IPS DF 6.9 (cell line): ENCODE data around the gene SPAAR.

ENCODE experiments used
- DNase-seq: peaks from one replicate; pipeline ENCODE4 v3.0.0-alpha.2; 2013; ENCODE audit warnings: low read depth, low spot score
- H3K27ac ChIP-seq: one replicate; pipeline ENCODE4 v1.5.1; 2013; ENCODE audit warnings: low read length, control low read depth
- H3K27me3 ChIP-seq: 2 replicates; pipeline ENCODE4 v1.6.1; 2013; ENCODE audit warnings: mild to moderate bottlenecking, low read length; ENCODE audit not compliant: control insufficient read depth, insufficient read depth
- H3K36me3 ChIP-seq: 2 replicates; pipeline ENCODE4 v1.6.1; 2013; ENCODE audit warnings: low read length; ENCODE audit not compliant: control insufficient read depth, insufficient read depth
- H3K4me1 ChIP-seq: 2 replicates; pipeline ENCODE4 v1.6.1; 2013; ENCODE audit warnings: low read length; ENCODE audit not compliant: control insufficient read depth, insufficient read depth
- H3K4me3 ChIP-seq: 2 replicates; pipeline ENCODE4 v1.5.1; 2013; ENCODE audit warnings: mild to moderate bottlenecking, low read length
- H3K9me3 ChIP-seq: 2 replicates; pipeline ENCODE4 v1.6.1; 2013; ENCODE audit warnings: low read length, inconsistent platforms; ENCODE audit not compliant: control insufficient read depth, insufficient read depth
- WGBS: extraction: QIAGEN DNeasy Blood & Tissue Kit; methylation state at CpG from one replicate; pipeline ENCODE4 v1.1.7; 2013; ENCODE audit warnings: mixed read lengths, missing lambda C conversion rate; ENCODE audit not compliant: insufficient read length, insufficient coverage; 5-methylcytosine and 5-hydroxymethylcytosine counted together

SPAAR gene

DNA sequence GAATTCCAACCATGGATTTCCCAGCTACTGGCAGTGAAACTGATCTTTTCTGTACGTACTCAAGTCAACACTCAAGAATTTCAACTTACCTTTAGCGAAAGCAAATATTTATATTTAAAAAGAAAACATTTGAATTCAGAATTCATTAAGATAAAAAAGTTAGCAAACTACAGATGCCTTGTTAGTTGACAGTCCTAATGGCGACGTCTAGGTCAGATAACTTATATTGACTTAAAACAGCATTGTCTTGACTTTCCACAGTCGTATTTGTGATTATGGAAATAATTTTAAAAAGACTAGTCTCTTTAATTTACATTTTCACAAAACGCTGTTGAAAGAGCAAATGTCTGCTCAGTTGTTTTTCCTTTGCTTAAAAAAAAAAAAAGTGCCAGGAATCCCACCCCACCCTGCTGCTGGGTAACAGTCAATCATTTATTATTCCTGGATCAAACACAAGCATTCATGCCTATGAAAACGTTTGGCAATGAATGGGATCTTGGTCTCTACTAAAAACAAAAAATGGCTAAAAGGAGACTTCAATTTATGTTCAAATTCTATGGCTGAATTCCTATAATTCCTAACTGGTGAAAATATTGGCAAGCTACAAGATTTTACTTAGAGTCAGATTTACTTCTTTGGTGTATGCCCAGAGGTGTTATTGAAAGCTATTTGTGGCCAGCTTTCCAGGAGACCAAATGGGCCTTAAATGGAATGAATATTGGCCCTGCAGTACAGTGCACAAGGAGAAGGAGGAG is 26.6 kb downstream of the SPAAR start:
- H3K4me3 ChIP-seq: no peak overlapping the region
- no peaks in the 10 kb centered on the region for H3K27me3 ChIP-seq
- H3K36me3 ChIP-seq: no peaks in the 10 kb centered on the region
- WGBS: no CpG with 5 or more reads among the region's 7 CpGs
- DNase-seq: no peak
- H3K27ac ChIP-seq: no peak overlapping the region
- H3K9me3 ChIP-seq: no peaks in the 10 kb centered on the region
- H3K4me1 ChIP-seq: no peaks in the 10 kb centered on the region

DNA sequence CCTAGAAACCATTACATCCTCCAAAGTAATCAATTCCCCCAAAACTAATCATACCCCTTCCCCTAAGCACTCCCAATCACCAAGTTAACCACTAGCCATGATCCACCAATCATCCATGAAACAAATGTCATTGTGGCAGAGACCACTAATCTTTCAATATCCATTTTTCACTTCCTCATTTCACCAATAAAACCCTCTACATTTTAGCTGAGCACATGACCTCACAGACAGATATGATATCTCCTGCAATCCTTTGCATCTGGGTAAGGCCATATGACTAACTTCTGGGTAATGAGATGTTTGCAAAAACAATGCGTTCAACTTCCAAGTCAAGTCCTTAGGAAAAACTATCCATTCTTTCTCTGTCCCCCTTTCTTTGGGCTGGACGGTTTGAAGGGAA is 27.9 kb downstream of the SPAAR start:
- Histone ChIP-seq H3K27me3 (no peaks in the 10 kb centered on the region), H3K36me3 (no peaks in the 10 kb centered on the region), H3K4me3 (no peak overlapping the region), H3K27ac (no peak overlapping the region), H3K4me1 (no peaks in the 10 kb centered on the region), H3K9me3 (no peaks in the 10 kb centered on the region)
- WGBS: no CpG with 5 or more reads among the region's 2 CpGs
- no peak for DNase-seq

DNA sequence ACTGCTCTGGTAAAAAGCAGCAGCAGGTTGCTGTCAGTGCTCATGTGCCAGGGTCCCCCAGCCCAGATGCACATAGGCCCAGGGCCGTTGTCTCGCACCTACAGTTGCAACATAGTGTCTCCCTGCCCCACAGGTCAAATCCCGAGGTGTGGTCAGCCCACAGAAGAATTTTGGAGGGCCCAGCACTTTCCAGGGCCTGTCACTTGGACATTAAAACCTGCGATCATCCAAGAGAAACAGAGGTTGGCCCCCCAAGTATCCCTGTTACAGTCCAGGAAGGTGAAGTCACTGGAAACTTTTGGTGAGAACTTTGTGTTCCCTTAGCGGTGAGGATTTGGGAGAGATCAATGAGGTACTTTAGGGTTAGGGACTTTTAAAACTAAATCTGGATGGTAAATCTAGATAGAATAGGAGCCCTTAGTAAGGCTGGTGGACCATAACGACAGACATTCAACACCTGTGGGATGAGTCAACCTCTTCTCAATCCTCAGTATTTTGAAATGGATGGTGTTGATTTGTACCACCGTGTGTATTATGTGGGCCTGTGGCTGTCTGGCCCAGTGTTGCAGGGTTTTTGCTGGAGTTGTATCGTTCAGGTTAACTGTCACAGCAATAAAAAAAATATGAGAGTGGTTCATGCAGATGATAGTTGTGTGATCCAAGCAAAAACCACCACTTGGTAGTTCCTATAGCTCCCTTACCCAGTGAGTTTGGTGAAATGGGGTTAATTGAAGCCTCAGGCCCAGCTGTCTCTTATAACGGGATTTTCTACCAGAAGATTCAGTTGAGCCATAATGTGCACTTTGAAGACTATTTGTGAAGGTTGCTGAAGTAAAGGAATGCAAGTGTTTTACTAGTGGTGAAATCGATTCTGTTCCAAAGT is 29.4 kb downstream of the SPAAR start:
- Histone ChIP-seq H3K4me1 (no peaks in the 10 kb centered on the region), H3K9me3 (no peaks in the 10 kb centered on the region), H3K27me3 (no peaks in the 10 kb centered on the region; the same call in 1 of the 2 replicates), H3K4me3 (no peak overlapping the region), H3K36me3 (no peaks in the 10 kb centered on the region), H3K27ac (no peak overlapping the region)
- no peak for DNase-seq
- WGBS: no CpG with 5 or more reads among the region's 10 CpGs

DNA sequence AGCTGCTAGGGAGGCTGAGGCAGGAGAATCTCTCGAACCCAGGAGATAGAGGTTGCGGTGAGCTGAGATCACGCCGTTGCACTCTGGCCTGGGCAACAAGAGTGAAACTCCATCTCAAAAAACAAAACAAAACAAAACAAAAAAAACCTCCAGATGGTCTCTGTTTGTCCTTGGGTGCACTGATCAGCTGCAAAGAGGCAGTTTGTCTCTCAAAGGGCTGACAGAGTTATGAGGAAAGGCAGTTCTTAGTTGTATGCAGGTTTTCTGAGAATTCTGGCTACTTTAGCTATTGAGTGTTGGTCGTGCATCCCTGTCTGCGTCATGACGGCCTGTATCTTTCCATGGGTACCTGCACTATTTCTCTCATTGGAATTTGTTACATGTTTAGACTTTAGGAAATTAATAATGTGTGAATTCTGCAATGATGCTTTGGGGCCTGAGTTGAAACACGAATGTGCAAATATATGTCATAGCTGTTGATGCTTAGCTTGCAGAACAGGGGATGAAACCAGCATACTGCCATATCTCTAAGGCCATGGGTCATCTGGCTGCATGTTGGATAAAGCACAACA is 30.5 kb downstream of the SPAAR start:
- no peak overlapping the region for H3K4me3 ChIP-seq
- H3K36me3 ChIP-seq: no peaks in the 10 kb centered on the region
- no peaks in the 10 kb centered on the region for H3K4me1 ChIP-seq
- no peak overlapping the region for H3K27ac ChIP-seq
- no peaks in the 10 kb centered on the region; the same call in 1 of the 2 replicates for H3K27me3 ChIP-seq
- DNase-seq: no peak
- no peaks in the 10 kb centered on the region for H3K9me3 ChIP-seq
- WGBS: no CpG with 5 or more reads among the region's 8 CpGs

DNA sequence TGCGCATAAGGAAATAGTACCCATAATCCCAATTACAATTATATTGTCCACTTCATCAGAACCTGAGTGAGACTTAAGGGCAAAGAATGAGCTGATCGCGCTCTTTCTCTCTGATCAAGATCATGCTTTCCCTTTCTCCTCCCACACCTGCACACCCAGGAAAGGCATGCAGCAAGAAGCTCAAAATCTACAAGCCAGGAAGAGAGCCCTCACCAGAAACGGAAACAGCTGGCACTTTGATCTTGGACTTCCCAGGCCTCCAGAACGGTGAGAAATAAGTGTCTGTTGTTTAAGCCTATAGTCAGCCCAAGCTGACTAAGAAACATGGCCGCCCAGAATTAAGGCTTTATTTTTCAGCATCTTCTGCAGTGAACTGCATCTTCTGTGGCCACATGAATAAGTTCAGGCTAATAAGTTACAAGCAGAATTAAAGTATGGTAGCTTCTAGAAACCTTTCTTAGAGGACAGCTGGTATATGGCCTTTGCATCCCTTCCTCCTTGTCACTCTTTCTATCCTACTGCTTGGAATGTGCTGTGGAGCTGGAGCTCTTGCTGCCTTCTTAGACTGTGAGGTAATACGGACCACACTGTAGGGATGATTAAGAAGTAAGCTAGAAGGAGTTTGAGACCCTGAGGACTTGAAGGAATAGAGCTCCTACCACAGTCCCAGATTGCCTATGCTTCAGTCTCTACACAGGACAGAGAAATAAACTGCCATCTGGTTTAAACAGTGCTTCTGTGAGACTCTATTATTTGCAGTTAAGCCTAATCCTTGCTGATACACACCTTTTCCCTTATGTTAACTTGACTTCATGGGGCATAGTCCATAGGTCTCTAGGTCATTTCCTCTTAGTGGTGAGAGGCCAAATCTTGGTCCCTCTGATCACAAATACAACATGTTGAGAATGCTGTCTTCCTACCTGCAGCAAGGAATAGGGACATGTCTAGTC is 31.4 kb downstream of the SPAAR start:
- Histone ChIP-seq H3K4me3 (no peak overlapping the region), H3K27me3 (no peaks in the 10 kb centered on the region; the same call in 1 of the 2 replicates), H3K27ac (no peak overlapping the region), H3K9me3 (no peaks in the 10 kb centered on the region), H3K4me1 (no peaks in the 10 kb centered on the region), H3K36me3 (no peaks in the 10 kb centered on the region)
- no peak for DNase-seq
- WGBS: no CpG with 5 or more reads among the region's 7 CpGs

DNA sequence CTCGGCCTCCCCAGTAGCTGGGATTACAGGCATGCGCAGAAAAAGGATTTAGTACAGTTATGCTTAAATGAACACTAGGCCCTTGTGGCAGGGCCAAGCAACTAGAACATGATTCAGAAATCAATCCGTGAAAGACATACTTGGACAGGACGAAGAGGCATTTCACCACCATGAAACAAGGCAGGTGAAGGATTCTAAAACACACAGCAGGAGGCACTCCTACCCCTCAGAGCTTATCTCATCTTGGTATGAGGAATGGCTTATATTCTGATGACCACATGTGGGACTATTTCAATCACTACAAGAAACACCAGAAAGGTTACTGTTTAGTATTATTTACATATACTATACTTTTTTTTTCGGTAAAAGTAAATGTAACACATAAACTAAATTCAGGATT is 33.0 kb downstream of the SPAAR start:
- Histone ChIP-seq H3K27me3 (no peaks in the 10 kb centered on the region; the same call in 1 of the 2 replicates), H3K9me3 (no peaks in the 10 kb centered on the region), H3K4me1 (no peaks in the 10 kb centered on the region), H3K4me3 (no peak overlapping the region), H3K27ac (no peak overlapping the region), H3K36me3 (no peaks in the 10 kb centered on the region)
- no CpG with 5 or more reads among the region's 5 CpGs for WGBS
- DNase-seq: no peak

DNA sequence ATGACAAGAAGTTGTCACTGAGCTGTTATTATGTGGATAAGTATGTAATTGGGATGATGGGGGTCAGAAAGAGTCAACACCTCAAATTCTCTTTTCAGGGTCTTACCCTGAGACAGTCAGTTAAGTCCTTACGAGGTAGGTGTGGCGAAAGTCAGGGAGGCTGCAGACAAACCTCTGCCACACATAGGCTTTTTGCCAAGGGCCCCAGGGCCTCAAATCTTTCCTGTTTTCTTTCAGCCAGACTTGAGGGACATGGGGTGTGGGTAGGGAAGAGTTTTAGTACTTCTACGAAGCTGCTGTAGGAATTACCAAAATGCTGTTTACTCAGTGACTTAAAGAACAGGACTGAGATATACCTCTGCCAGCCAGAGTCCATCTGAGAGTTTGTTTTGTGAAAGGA is 34.9 kb downstream of the SPAAR start:
- no peaks in the 10 kb centered on the region for H3K9me3 ChIP-seq
- no CpG with 5 or more reads among the region's 3 CpGs for WGBS
- H3K4me3 ChIP-seq: no peak overlapping the region
- H3K36me3 ChIP-seq: no peaks in the 10 kb centered on the region
- H3K27ac ChIP-seq: no peak overlapping the region
- no peak for DNase-seq
- no peaks in the 10 kb centered on the region for H3K4me1 ChIP-seq
- H3K27me3 ChIP-seq: no peaks in the 10 kb centered on the region; the same call in 1 of the 2 replicates

DNA sequence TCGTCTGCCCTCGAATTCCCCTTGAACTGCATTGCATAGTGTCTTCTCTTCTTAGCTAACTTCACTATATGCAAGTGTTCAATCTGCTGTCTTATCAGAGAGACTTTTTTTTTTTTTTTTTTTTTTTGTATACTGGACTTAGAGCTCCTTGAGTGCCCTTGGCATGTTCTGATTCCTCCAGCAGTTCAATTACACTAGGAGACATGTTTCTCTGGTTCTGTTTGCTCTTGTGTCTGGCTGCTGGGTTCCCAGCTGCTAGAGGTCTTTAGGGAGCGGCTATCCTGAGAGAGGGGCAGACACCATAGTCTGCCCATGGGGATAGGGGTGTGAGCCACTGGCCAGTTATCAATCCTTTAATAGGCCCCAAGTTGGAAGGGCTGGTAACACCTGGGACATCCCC is 35.6 kb downstream of the SPAAR start:
- H3K9me3 ChIP-seq: no peaks in the 10 kb centered on the region

DNA sequence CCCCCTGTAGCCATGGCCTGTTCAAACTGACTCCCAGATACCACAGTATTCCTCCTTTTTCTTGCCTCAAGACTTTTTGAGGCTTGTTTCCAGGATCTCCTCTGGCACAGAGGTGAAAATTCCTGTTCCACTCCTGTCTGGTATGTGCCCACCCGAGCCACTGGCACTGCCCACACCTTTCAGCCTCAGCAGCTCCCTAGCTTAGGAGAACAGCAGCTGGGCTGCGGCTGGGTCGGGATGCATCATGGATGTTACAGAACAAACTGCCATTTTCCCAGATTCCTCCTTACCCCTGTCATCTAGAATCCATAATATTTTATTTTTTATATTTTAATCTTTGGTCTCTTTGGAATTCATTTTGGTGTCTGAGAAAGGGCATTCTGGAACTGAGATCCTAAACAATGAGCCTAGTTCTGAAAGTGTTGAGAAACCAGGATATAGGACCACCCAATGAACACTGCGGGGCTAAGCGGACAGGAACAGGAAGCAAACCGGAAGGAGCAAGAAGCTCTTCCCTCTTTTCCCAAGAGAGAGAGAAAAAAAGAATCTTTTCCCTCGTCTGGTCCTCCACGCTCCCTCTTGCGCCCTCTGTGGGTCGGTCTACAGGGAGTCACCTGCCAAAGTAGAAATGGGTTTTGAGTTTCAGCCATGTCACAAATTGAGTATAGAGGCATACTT is 36.2 kb downstream of the SPAAR start:
- H3K27ac ChIP-seq: no peak overlapping the region

More for the DNA sequence above, 35.6 kb downstream of the SPAAR start:
- Histone ChIP-seq H3K27me3 (no peaks in the 10 kb centered on the region; the same call in 1 of the 2 replicates), H3K36me3 (no peaks in the 10 kb centered on the region), H3K4me3 (no peak overlapping the region), H3K4me1 (no peaks in the 10 kb centered on the region), H3K27ac (no peak overlapping the region)
- DNase-seq: no peak
- WGBS: no CpG with 5 or more reads among the region's 3 CpGs

More for the DNA sequence above, 36.2 kb downstream of the SPAAR start:
- H3K4me1 ChIP-seq: no peaks in the 10 kb centered on the region
- no peak overlapping the region for H3K4me3 ChIP-seq
- no CpG with 5 or more reads among the region's 10 CpGs for WGBS
- H3K9me3 ChIP-seq: no peaks in the 10 kb centered on the region
- H3K27me3 ChIP-seq: no peaks in the 10 kb centered on the region; the same call in 1 of the 2 replicates
- no peaks in the 10 kb centered on the region for H3K36me3 ChIP-seq
- DNase-seq: peak; percentile 70
